ENCODE results near the gene KCNK16. TPM values are rescaled to one million over a fixed set of nuclear protein-coding genes. Genes with fewer than 3 reads are reported as not detected.

The KCNK16 gene
- total RNA-seq, 1 donor from 2014 or later, result not detected

DNA sequence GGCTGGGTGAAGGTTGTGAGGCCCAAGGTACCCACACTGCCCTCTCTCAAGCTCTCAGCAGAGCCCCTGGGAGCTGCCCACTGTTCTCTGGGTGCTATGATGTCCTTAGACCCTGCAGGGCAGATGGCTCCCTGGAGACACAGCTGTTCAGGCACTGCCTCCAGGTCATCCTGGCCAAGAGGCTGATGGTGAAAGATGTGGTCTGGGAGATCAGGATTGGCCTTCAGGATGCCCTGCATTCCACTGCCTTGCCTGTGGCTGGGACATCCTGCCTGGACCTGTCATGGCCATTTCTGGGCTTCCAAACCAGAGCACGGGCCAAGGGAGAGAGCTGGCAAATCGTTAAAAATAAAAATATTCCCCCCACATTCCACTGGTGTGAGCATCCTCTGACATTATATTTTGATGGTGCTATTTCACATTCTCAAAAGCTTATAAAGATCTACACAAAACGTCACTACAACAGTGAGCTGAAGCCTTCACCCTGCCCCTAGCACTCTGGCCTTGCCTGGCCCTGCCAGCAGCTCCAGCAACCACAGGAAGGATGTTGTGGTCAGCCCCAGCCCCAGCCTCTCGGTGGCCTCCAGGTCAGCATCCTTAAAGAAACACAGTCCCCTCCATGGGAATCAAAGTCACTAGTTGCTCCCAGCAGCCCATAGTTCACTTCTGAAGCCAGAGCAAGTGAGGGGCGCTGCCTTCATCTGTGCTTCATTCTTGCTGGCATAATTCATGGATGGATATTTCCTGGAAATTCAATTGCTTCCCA lies 13.5 kb upstream of the KCNK16 start:
- no peaks in the 10 kb centered on the region for H3K4me1 ChIP-seq (ENCODE audit: insufficient read depth, low read length)
- TF ChIP-seq, protein P1, sequence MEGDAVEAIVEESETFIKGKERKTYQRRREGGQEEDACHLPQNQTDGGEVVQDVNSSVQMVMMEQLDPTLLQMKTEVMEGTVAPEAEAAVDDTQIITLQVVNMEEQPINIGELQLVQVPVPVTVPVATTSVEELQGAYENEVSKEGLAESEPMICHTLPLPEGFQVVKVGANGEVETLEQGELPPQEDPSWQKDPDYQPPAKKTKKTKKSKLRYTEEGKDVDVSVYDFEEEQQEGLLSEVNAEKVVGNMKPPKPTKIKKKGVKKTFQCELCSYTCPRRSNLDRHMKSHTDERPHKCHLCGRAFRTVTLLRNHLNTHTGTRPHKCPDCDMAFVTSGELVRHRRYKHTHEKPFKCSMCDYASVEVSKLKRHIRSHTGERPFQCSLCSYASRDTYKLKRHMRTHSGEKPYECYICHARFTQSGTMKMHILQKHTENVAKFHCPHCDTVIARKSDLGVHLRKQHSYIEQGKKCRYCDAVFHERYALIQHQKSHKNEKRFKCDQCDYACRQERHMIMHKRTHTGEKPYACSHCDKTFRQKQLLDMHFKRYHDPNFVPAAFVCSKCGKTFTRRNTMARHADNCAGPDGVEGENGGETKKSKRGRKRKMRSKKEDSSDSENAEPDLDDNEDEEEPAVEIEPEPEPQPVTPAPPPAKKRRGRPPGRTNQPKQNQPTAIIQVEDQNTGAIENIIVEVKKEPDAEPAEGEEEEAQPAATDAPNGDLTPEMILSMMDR (IDR thresholded peaks at IDR 0.05; ENCODE audit: insufficient read depth, low read depth, low read length), result no peak
- TF ChIP-seq EZH2 (IDR thresholded peaks at IDR 0.05; ENCODE audit: insufficient read depth, low read length), result no peak
- no peaks in the 10 kb centered on the region for H3K9me3 ChIP-seq (ENCODE audit: insufficient read depth, low read depth, low read length)
- no peak for DNase-seq (ENCODE audit: low read depth)
- Mint-ChIP-seq H3K36me3 (ENCODE audit: low read depth, unreplicated experiment) (no peaks in the 10 kb centered on the region), H3K4me3 (ENCODE audit: unreplicated experiment) (no peak overlapping the region), H3K4me1 (ENCODE audit: low read depth, unreplicated experiment) (peaks cover 11% of the 10 kb centered on the region), H3K9me3 (ENCODE audit: unreplicated experiment) (peaks cover 1% of the 10 kb centered on the region), H3K27me3 (ENCODE audit: low read depth, unreplicated experiment) (peaks cover 47% of the 10 kb centered on the region), H3K27ac (ENCODE audit: unreplicated experiment) (no peak overlapping the region)
- no peaks in the 10 kb centered on the region for H3K27me3 ChIP-seq (ENCODE audit: insufficient read depth, low read length)
- H3K27ac ChIP-seq (ENCODE audit: low read depth, low read length), result no peak overlapping the region
- no peak overlapping the region for H3K9ac ChIP-seq (ENCODE audit: low read length)
- H3K4me3 ChIP-seq (ENCODE audit: insufficient read depth, low read depth, low read length), result no peak overlapping the region
- H3K79me2 ChIP-seq (ENCODE audit: insufficient read depth, low read length), result no peaks in the 10 kb centered on the region
- H3K36me3 ChIP-seq (ENCODE audit: insufficient read depth, low read length), result no peaks in the 10 kb centered on the region
- FAIRE-seq, result no peak
- H2AFZ ChIP-seq (ENCODE audit: low read depth, low read length), result no peak overlapping the region
- no peaks in the 10 kb centered on the region for H4K20me1 ChIP-seq (ENCODE audit: insufficient read depth, low read length)
- no peak overlapping the region for H3K4me2 ChIP-seq (ENCODE audit: low read length)

DNA sequence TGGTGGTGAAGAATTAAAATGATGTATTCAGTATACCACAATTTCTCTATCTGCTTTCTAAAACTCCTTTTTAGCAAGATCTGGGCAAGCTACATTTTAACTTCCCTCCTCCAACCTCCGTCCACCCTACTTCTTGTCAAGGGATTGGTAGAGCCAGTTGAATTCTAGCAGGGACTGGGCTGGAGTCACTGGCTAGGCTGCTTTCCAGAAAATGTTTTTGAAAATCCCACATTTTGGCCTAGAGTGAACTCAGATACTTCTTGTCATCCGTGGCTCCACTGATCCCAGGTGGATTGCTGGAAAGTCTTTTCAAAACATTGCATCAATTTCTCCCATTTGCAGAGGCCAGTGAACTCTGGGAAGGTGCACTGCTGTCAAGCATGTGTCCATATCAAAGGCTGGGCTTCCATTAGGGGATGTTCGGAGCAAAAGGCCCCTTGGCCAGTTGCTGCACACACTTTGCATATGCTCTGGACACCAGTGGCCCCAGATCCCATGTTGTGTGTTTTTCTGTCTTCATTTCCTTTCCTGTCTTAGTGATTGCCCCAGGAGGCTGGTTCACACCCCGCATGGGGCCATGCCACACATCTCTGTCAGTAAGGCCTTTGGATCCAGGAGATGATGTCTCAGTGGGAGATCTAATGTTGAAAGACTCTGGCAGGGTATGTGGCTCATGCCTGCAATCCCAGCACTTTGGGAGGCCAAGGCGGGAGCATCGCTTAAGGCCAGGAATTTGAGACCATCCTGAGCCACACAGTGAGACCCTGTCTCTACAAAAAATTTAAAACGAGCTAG lies 11.3 kb upstream of the KCNK16 start:
- H3K27me3 ChIP-seq (ENCODE audit: insufficient read depth, low read length), result no peaks in the 10 kb centered on the region
- peaks cover 66% of the 10 kb centered on the region for H3K27me3 Mint-ChIP-seq (ENCODE audit: low read depth, unreplicated experiment)

DNA sequence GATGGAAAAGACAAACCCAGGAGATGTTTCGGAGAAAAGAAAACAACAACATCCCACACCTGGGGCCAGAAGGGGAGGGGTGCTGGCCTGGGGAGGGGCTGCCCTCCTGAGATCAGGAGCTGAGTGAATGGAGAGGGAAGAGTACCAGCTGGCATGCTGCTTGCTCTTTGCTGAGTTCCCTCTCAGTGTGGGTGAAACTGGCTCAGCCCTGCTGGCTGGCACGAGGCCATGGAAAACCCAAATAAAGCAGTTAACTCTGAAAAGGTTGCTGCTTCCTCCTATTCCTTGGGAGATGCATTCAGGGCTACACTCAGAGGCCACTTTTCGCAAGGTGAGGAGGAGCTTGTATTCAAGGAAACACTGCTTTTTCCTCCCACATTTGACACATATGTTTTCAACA lies 8.0 kb upstream of the KCNK16 start:
- H3K4me1 Mint-ChIP-seq (ENCODE audit: low read depth, unreplicated experiment), result no peaks in the 10 kb centered on the region
- Histone ChIP-seq H3K4me1 (ENCODE audit: insufficient read depth, low read length) (no peaks in the 10 kb centered on the region), H3K9me3 (ENCODE audit: insufficient read depth, low read depth, low read length) (no peaks in the 10 kb centered on the region), H4K20me1 (ENCODE audit: insufficient read depth, low read length) (no peaks in the 10 kb centered on the region), H2AFZ (ENCODE audit: low read depth, low read length) (no peak overlapping the region), H3K27ac (ENCODE audit: low read depth, low read length) (no peak overlapping the region), H3K4me3 (ENCODE audit: insufficient read depth, low read depth, low read length) (no peak overlapping the region), H3K79me2 (ENCODE audit: insufficient read depth, low read length) (no peaks in the 10 kb centered on the region), H3K27me3 (ENCODE audit: insufficient read depth, low read length) (peaks cover 4% of the 10 kb centered on the region), H3K9ac (ENCODE audit: low read length) (no peak overlapping the region), H3K36me3 (ENCODE audit: insufficient read depth, low read length) (no peaks in the 10 kb centered on the region), H3K4me2 (ENCODE audit: low read length) (no peak overlapping the region)
- H3K27ac Mint-ChIP-seq (ENCODE audit: unreplicated experiment), result no peak overlapping the region
- no peak for DNase-seq (ENCODE audit: low read depth)
- no peak overlapping the region for H3K4me3 Mint-ChIP-seq (ENCODE audit: unreplicated experiment)
- H3K9me3 Mint-ChIP-seq (ENCODE audit: unreplicated experiment), result peaks cover 7% of the 10 kb centered on the region
- no peak for TF ChIP-seq EZH2 (IDR thresholded peaks at IDR 0.05; ENCODE audit: insufficient read depth, low read length)
- TF ChIP-seq, protein P1 (IDR thresholded peaks at IDR 0.05; ENCODE audit: insufficient read depth, low read depth, low read length), result no peak
- peaks cover 5% of the 10 kb centered on the region for H3K36me3 Mint-ChIP-seq (ENCODE audit: low read depth, unreplicated experiment)
- H3K27me3 Mint-ChIP-seq (ENCODE audit: low read depth, unreplicated experiment), result peaks cover 88% of the 10 kb centered on the region
- FAIRE-seq, result no peak

More for the DNA sequence above, 11.3 kb upstream of the KCNK16 start:
- H3K9ac ChIP-seq (ENCODE audit: low read length), result no peak overlapping the region
- H3K27ac ChIP-seq (ENCODE audit: low read depth, low read length), result no peak overlapping the region
- H3K79me2 ChIP-seq (ENCODE audit: insufficient read depth, low read length), result no peaks in the 10 kb centered on the region
- no peak for TF ChIP-seq EZH2 (IDR thresholded peaks at IDR 0.05; ENCODE audit: insufficient read depth, low read length)
- FAIRE-seq (no peak), DNase-seq (ENCODE audit: low read depth) (no peak)
- H4K20me1 ChIP-seq (ENCODE audit: insufficient read depth, low read length), result no peaks in the 10 kb centered on the region
- H3K36me3 ChIP-seq (ENCODE audit: insufficient read depth, low read length), result no peaks in the 10 kb centered on the region
- no peak overlapping the region for H3K4me2 ChIP-seq (ENCODE audit: low read length)
- H3K9me3 ChIP-seq (ENCODE audit: insufficient read depth, low read depth, low read length), result no peaks in the 10 kb centered on the region
- Mint-ChIP-seq H3K4me1 (ENCODE audit: low read depth, unreplicated experiment) (peaks cover 11% of the 10 kb centered on the region), H3K27ac (ENCODE audit: unreplicated experiment) (no peak overlapping the region), H3K36me3 (ENCODE audit: low read depth, unreplicated experiment) (peaks cover 2% of the 10 kb centered on the region), H3K9me3 (ENCODE audit: unreplicated experiment) (peaks cover 2% of the 10 kb centered on the region), H3K4me3 (ENCODE audit: unreplicated experiment) (no peak overlapping the region)
- no peak overlapping the region for H2AFZ ChIP-seq (ENCODE audit: low read depth, low read length)
- H3K4me3 ChIP-seq (ENCODE audit: insufficient read depth, low read depth, low read length), result no peak overlapping the region
- no peaks in the 10 kb centered on the region for H3K4me1 ChIP-seq (ENCODE audit: insufficient read depth, low read length)

Data from astrocyte (in vitro differentiated cells and primary cell).